H1 (cell line): ENCODE results near the gene UBR2. TPM values are rescaled to one million over a fixed set of nuclear protein-coding genes. Genes with fewer than 3 reads are reported as not detected.

Source experiments
- JUN ChIP-seq: IDR thresholded peaks from 2 replicates; pipeline ENCODE4 v1.6.1; 2011; ENCODE audit warnings: low read depth, mild to moderate bottlenecking, improper control_type of control experiment, low read length
- POU5F1 ChIP-seq: IDR thresholded peaks from 2 replicates; pipeline ENCODE4 v1.6.1; 2011; ENCODE audit warnings: low read depth, mild to moderate bottlenecking, low read length, moderate library complexity
- SAP30 ChIP-seq: fragments of 300-600 bp; sonication (generic); IDR thresholded peaks from 2 replicates; pipeline ENCODE4 v1.7.1; 2012; ENCODE audit warnings: low read length, moderate library complexity, mild to moderate bottlenecking, inconsistent platforms; ENCODE audit not compliant: insufficient read depth, insufficient replicate concordance
- TBP ChIP-seq: IDR thresholded peaks from 2 replicates; pipeline ENCODE4 v1.6.1; 2011; ENCODE audit warnings: low read depth, low read length, improper control_type of control experiment
- polyA plus RNA-seq, 7 experiments: library from polyadenylated mRNA; depleted of rRNA in 3 of 7; stranded (reverse) in 5 of 7; unstranded in 2 of 7; fragments of >200 nt in 5 of 7; fragments of 200-250 nt in 2 of 7; gene quantifications; 1 replicate in 5 of 7; 2 replicates in 1 of 7; 4 replicates in 1 of 7; pipeline versions ENCODE4 v1.2.1 to v1.2.3, GENCODE V29; 2011 to 2013; ENCODE audit warnings: missing spikeins in 2 of 7, mixed read lengths in 2 of 7
- total RNA-seq: library from RNA; stranded (reverse); fragmentation: NEBNext Ultra II Directional; extraction: Animal tissue kit (Norgen Biotek cat#: 25700); gene quantifications from 2 replicates; pipeline ENCODE4 v1.2.1, GENCODE V29; 2021
- TF ChIP-seq, protein P1 (sequence below): fragments of 300-600 bp; sonication (generic); IDR thresholded peaks from 2 replicates; pipeline ENCODE4 v1.7.1; 2012; ENCODE audit warnings: low read length, moderate library complexity, mild to moderate bottlenecking, inconsistent platforms; ENCODE audit not compliant: insufficient replicate concordance

UBR2 gene
- total and polyA plus RNA-seq, 2 of the 8 experiments (the other 6 are each of a cell fraction or from before 2014, with no cell fraction given), result 6.5 to 19.5 TPM

DNA sequence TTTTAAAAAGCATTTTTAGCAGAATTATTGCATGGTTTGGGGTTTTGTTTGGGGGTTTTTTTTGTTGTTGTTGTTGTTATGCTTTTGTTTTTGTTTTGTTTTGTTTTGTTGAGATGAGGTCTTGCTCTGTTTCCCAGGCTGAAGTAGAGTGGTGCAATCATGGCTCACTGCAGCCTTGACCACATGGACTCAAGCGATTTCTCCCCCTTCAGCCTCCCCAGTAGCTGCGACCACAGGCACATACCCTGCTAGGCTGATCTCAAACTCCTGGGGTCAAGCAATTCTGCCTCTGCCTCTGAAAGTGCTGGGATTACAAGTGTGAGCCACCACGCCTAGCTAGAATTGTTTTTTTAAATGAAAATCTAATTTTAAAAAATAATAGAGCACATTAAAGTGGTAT is 35.7 kb downstream of the UBR2 start (continued):
- no peak for TF ChIP-seq JUN
- TF ChIP-seq SAP30, result no peak
- no peak for TF ChIP-seq TBP
- TF ChIP-seq, protein P1, sequence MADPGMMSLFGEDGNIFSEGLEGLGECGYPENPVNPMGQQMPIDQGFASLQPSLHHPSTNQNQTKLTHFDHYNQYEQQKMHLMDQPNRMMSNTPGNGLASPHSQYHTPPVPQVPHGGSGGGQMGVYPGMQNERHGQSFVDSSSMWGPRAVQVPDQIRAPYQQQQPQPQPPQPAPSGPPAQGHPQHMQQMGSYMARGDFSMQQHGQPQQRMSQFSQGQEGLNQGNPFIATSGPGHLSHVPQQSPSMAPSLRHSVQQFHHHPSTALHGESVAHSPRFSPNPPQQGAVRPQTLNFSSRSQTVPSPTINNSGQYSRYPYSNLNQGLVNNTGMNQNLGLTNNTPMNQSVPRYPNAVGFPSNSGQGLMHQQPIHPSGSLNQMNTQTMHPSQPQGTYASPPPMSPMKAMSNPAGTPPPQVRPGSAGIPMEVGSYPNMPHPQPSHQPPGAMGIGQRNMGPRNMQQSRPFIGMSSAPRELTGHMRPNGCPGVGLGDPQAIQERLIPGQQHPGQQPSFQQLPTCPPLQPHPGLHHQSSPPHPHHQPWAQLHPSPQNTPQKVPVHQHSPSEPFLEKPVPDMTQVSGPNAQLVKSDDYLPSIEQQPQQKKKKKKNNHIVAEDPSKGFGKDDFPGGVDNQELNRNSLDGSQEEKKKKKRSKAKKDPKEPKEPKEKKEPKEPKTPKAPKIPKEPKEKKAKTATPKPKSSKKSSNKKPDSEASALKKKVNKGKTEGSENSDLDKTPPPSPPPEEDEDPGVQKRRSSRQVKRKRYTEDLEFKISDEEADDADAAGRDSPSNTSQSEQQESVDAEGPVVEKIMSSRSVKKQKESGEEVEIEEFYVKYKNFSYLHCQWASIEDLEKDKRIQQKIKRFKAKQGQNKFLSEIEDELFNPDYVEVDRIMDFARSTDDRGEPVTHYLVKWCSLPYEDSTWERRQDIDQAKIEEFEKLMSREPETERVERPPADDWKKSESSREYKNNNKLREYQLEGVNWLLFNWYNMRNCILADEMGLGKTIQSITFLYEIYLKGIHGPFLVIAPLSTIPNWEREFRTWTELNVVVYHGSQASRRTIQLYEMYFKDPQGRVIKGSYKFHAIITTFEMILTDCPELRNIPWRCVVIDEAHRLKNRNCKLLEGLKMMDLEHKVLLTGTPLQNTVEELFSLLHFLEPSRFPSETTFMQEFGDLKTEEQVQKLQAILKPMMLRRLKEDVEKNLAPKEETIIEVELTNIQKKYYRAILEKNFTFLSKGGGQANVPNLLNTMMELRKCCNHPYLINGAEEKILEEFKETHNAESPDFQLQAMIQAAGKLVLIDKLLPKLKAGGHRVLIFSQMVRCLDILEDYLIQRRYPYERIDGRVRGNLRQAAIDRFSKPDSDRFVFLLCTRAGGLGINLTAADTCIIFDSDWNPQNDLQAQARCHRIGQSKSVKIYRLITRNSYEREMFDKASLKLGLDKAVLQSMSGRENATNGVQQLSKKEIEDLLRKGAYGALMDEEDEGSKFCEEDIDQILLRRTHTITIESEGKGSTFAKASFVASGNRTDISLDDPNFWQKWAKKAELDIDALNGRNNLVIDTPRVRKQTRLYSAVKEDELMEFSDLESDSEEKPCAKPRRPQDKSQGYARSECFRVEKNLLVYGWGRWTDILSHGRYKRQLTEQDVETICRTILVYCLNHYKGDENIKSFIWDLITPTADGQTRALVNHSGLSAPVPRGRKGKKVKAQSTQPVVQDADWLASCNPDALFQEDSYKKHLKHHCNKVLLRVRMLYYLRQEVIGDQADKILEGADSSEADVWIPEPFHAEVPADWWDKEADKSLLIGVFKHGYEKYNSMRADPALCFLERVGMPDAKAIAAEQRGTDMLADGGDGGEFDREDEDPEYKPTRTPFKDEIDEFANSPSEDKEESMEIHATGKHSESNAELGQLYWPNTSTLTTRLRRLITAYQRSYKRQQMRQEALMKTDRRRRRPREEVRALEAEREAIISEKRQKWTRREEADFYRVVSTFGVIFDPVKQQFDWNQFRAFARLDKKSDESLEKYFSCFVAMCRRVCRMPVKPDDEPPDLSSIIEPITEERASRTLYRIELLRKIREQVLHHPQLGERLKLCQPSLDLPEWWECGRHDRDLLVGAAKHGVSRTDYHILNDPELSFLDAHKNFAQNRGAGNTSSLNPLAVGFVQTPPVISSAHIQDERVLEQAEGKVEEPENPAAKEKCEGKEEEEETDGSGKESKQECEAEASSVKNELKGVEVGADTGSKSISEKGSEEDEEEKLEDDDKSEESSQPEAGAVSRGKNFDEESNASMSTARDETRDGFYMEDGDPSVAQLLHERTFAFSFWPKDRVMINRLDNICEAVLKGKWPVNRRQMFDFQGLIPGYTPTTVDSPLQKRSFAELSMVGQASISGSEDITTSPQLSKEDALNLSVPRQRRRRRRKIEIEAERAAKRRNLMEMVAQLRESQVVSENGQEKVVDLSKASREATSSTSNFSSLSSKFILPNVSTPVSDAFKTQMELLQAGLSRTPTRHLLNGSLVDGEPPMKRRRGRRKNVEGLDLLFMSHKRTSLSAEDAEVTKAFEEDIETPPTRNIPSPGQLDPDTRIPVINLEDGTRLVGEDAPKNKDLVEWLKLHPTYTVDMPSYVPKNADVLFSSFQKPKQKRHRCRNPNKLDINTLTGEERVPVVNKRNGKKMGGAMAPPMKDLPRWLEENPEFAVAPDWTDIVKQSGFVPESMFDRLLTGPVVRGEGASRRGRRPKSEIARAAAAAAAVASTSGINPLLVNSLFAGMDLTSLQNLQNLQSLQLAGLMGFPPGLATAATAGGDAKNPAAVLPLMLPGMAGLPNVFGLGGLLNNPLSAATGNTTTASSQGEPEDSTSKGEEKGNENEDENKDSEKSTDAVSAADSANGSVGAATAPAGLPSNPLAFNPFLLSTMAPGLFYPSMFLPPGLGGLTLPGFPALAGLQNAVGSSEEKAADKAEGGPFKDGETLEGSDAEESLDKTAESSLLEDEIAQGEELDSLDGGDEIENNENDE, result no peak
- TF ChIP-seq POU5F1, result no peak
